Muscle layer of colon (tissue), 2 donors: Measurements from ENCODE around the gene HYLS1.
"Not testable (repeated sequence)": the region's sequence is repeated elsewhere in the genome, so short reads cannot be mapped to it uniquely, and the experiment has no call there.

Source experiments
- H3K27ac ChIP-seq: one replicate; pipeline ENCODE4 v1.7.0; 2013; ENCODE audit warnings: low read depth, mild to moderate bottlenecking, low read length, moderate library complexity
- H3K27me3 ChIP-seq, 2 donors: one replicate each; pipeline ENCODE4 v1.7.0; 2013; ENCODE audit warnings: low read length in 2 of 2, mild to moderate bottlenecking in 2 of 2; ENCODE audit not compliant: insufficient read depth in 2 of 2, control insufficient read depth in 1 of 2
- H3K36me3 ChIP-seq: one replicate; pipeline ENCODE4 v1.7.0; 2013; ENCODE audit warnings: mild to moderate bottlenecking, low read length; ENCODE audit not compliant: insufficient read depth
- H3K4me1 ChIP-seq: one replicate; pipeline ENCODE4 v1.7.0; 2013; ENCODE audit warnings: mild to moderate bottlenecking, low read length; ENCODE audit not compliant: insufficient read depth
- H3K4me3 ChIP-seq, 2 donors: one replicate each; pipeline ENCODE4 v1.7.0; 2013; ENCODE audit warnings: low read length in 2 of 2, low read depth in 1 of 2, mild to moderate bottlenecking in 1 of 2, moderate library complexity in 1 of 2
- H3K9ac ChIP-seq: one replicate; pipeline ENCODE4 v1.7.0; 2013; ENCODE audit warnings: low read length
- H3K9me3 ChIP-seq: one replicate; pipeline ENCODE4 v1.7.0; 2013; ENCODE audit warnings: mild to moderate bottlenecking, low read length
- donor health status: abdominal sarcoma.
- donor health status: Adenocarcinoma of cecum.

The HYLS1 gene

DNA sequence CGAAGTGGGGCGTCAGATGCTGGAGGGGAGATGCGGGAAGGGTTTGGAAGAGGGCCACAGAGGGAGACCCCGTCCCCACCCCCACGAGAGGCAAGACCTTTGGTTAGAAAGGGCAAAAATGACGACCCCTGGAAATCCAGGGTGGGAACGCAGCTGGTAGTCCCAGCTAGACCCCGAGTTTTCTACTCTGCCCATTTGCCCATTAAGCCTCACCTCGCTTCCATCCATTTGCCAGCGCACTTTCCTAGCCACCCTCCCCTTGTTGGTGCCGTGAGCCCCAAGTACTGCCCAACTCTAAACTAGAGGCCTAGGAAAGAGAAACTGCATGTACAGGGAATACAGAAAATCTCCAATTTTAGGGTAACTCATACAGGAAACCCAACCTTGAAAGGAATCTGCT, 17.2 kb downstream of the HYLS1 start:
- Histone ChIP-seq H3K27ac (no peak overlapping the region), H3K4me1 (peaks cover 8% of the 10 kb centered on the region), H3K9ac (no peak overlapping the region), H3K27me3 (peaks cover 9 to 27% of the 10 kb centered on the region in 2 donors), H3K4me3 (no peak overlapping the region), H3K36me3 (peaks cover 8% of the 10 kb centered on the region), H3K9me3 (no peaks in the 10 kb centered on the region)

DNA sequence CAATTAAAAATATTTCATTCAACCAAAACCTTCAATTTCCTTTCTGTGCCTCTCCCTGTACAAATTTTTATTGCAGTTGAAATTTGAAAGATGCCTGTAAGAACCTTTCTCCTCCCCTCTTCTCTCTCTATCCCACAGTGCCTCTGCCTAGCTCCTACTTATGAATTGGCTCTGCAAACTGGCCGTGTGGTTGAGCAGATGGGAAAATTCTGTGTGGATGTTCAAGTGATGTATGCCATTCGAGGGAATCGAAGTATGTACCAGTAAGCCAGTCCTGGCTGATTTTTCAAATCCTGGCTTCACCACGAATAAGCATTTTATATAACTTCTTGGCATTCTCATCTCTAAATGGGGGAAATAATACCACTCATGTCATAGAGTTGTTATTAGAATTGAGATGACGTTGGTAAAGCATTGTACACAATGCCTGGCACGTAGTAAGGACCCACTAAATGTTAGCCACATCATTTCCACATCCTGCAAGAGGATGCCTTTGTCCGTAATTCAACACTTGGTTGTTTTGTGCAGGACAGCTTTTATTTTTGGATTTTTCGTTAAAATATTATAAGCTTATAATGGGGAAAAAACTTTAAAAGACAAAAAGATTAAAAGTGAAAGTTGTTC, 22.9 kb downstream of the HYLS1 start:
- no peaks in the 10 kb centered on the region for H3K4me1 ChIP-seq
- no peaks in the 10 kb centered on the region for H3K9me3 ChIP-seq
- H3K27ac ChIP-seq, result no peak overlapping the region
- H3K4me3 ChIP-seq, result no peak overlapping the region
- H3K27me3 ChIP-seq, result peaks cover under 1 to 8% of the 10 kb centered on the region in 2 donors
- H3K36me3 ChIP-seq, result no peaks in the 10 kb centered on the region
- no peak overlapping the region for H3K9ac ChIP-seq

DNA sequence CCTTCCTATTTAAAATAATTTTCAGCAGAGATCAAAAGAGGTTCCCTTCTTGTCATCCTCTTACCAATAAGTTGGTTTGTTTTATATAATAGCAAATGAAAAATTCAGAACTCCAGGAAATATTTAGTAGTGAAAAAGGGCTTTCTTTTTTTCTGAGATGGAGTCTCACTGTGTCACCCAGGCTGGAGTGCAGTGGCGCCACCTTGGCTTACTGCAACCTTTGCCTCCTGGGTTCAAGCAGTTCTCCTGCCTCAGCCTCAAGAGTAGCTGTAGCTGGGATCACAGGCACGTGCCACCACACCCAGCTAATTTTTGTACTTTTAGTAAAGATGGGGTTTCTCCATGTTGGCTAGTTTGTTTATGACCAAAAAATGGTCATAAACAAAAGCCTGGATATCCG, 27.1 kb downstream of the HYLS1 start:
- H3K27me3 ChIP-seq, H3K4me3 ChIP-seq, H3K9ac ChIP-seq, H3K4me1 ChIP-seq, H3K36me3 ChIP-seq, H3K9me3 ChIP-seq, H3K27ac ChIP-seq: not testable (repeated sequence)

DNA sequence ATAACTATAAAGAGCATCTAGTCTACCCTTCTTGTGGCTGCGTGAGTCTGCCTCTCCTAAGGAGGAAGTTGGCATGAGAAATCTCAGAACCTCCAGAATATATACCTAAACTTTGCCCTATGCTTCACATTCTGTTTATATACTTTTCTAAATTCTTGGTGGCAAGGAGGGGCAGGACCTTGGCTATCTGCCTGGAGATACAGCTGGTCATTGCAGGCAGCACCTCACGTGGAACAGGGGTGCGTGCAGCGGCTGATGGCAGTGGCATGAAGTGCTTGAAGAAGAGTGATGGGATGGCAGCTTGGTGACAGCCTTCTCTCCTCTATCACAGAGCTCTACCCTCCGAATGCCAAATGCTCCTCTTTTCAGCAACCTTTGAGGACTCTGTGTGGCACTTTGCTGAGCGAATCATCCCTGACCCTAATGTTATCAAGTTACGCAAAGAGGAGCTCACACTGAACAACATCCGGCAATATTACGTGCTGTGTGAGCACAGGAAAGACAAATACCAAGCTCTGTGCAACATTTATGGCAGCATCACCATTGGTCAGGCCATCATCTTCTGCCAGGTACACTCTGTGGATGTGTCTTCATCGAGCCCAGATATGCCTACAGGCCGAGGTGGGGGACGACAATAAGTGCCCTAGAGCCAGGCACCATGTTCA, 29.3 kb downstream of the HYLS1 start:
- no peaks in the 10 kb centered on the region for H3K27me3 ChIP-seq
- H3K9ac ChIP-seq, result no peak overlapping the region
- no peaks in the 10 kb centered on the region for H3K4me1 ChIP-seq
- no peak overlapping the region for H3K4me3 ChIP-seq
- H3K36me3 ChIP-seq, result no peaks in the 10 kb centered on the region
- H3K27ac ChIP-seq, result no peak overlapping the region
- no peaks in the 10 kb centered on the region for H3K9me3 ChIP-seq

DNA sequence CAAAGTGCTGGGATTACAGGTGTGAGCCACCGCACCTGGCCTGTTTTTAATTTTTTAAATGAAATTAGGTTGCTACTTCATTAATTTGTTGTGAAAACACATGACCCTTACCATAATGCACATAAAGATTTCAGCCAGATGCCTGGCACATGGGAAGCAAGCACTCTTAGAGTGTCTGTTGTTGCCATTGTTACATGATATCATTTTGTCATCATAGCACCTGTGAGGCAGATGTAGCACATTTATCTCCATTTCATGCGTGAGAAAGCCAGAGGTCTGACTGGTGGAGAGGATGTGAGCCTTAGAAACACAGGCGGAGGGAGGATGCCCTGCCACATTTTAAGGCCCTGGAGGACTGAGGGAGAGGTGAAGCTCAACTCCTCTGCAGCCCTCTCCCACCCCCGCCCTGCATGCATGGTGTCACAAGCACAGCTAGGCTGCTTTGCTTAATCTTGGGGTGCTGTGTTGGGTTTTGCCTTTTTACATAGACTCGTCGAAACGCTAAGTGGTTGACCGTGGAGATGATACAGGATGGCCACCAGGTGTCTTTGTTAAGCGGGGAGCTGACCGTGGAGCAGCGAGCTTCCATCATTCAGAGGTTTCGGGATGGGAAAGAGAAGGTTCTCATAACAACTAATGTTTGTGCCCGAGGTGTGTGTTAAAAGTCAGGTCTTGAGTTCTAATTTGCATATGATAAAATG, 30.8 kb downstream of the HYLS1 start:
- no peak overlapping the region for H3K4me3 ChIP-seq
- H3K27ac ChIP-seq, result no peak overlapping the region
- no peaks in the 10 kb centered on the region for H3K4me1 ChIP-seq
- H3K36me3 ChIP-seq, result no peaks in the 10 kb centered on the region
- no peaks in the 10 kb centered on the region for H3K9me3 ChIP-seq
- no peak overlapping the region for H3K9ac ChIP-seq
- H3K27me3 ChIP-seq, result no peaks in the 10 kb centered on the region

DNA sequence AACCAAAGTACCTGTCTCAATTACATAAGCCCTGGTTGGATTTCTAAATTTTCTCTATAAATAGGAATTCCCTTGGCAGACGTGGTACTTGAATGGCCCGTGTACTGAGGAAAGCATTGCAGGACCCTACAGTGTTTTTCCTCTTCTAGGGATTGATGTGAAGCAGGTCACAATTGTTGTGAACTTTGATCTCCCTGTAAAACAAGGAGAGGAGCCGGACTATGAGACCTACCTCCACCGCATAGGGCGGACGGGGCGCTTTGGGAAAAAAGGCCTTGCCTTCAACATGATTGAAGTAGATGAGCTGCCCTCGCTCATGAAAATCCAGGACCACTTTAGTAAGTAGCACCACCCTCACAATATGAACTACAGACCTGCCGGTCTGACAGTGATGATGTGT, 33.6 kb downstream of the HYLS1 start:
- Histone ChIP-seq H3K9me3 (no peaks in the 10 kb centered on the region), H3K27ac (no peak overlapping the region), H3K4me3 (no peak overlapping the region), H3K4me1 (no peaks in the 10 kb centered on the region), H3K27me3 (no peaks in the 10 kb centered on the region), H3K36me3 (no peaks in the 10 kb centered on the region), H3K9ac (no peak overlapping the region)

DNA sequence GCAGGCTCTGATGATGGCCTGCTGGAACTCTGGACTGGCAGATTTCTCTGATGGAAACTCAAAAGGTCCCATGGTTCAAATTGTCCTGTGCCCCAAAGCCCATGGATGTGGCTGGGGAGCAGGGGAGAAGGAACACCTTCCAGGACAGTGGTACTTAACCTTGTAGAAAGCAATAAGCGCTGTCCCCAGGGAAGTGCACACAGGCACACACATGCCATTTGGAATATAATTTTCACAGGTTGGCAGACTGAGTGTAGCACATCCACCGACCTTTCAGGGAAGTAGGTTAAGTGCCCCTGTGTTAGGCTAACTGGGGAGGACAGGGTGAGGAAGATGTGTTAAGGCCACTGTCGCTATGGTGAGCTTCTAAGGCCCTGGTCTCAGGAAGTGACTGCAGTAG, 34.7 kb downstream of the HYLS1 start:
- H3K27ac ChIP-seq, result no peak overlapping the region
- H3K4me1 ChIP-seq, result no peaks in the 10 kb centered on the region
- no peaks in the 10 kb centered on the region for H3K9me3 ChIP-seq
- H3K36me3 ChIP-seq, result no peaks in the 10 kb centered on the region
- no peak overlapping the region for H3K9ac ChIP-seq
- H3K27me3 ChIP-seq, result no peaks in the 10 kb centered on the region
- no peak overlapping the region for H3K4me3 ChIP-seq

DNA sequence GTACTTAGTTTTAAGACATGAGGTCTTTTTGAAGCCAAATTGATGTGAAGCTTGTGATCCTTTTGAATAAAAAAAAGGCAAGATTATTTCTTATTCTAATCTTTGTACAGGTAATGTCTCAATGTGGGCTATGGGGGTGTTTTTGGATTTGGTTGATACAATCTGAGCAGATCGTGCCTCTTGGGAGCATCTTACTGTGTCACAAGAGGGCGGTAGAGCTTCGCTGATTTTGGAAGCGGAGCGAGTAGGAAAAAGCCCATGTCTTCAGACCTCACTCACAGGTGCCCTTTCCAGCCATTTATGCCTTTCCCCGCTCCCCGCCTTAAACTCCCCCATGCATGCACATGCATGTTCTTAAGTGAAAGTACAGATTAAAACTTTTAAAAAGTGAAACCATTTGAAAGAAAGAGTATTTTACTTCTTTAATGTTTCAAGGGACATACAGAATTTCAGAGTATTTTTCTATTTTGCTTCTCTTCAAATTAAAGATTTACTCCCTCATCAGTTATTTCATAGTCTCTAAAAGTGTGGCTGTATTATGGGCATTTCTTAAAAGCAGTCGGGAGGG, 35.6 kb downstream of the HYLS1 start:
- Histone ChIP-seq H3K9ac (no peak overlapping the region), H3K36me3 (no peaks in the 10 kb centered on the region), H3K9me3 (no peaks in the 10 kb centered on the region), H3K27me3 (no peaks in the 10 kb centered on the region), H3K4me3 (no peak overlapping the region), H3K27ac (no peak overlapping the region), H3K4me1 (no peaks in the 10 kb centered on the region)

DNA sequence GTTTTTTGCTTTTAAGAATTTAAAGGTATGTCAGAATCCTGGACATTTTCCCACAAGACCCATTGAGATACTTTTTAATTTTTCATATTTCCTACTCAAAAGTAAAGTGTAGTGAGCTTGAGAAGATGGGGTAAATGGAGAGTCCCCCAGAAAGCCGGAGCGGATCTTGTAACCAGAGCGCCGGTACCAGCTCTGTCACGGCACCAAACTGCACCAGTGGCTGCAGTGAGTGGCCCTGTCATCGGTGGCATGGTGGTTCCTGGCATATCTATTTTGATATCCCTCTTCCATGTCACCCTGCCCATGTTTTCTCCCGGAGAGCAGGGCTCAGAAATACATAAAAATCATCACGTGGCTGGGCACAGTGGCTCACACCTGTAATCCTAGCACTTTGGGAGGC, 36.2 kb downstream of the HYLS1 start:
- H3K4me1 ChIP-seq, result no peaks in the 10 kb centered on the region

DNA sequence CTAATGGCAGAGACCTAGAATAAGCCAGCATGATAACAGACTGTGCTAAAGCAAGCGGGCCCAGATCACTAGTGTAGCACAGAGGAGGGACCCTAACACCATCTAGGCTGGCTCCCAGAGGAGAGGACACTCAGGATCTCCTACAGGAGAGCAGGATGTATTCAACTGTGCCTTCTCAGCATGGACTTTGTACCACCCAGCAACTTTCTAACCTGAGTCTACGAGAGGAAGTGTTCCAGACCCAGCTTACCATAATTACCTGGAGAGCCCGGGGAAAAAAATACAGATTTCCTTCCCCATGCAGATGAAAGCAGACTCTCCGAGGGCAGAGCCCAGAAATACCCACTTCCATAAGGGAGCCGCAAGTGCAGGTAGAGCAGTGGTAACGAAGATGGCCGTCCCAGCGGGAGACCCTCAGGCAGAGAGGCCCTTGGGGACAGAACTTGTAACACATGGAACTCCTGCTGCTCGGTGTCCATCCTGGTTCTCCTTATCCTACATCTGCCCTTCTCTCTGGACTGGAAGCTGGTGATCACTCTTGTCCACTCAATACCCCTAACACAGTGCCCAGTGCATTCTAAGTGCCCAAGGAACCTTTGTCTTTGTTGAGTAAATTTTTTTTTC, 37.0 kb downstream of the HYLS1 start:
- Histone ChIP-seq H3K9ac (no peak overlapping the region), H3K27ac (no peak overlapping the region), H3K9me3 (no peaks in the 10 kb centered on the region), H3K27me3 (no peaks in the 10 kb centered on the region), H3K4me1 (no peaks in the 10 kb centered on the region), H3K4me3 (no peak overlapping the region), H3K36me3 (no peaks in the 10 kb centered on the region)

More for the DNA sequence above, 36.2 kb downstream of the HYLS1 start:
- Histone ChIP-seq H3K4me3 (no peak overlapping the region), H3K9ac (no peak overlapping the region), H3K36me3 (no peaks in the 10 kb centered on the region), H3K27ac (no peak overlapping the region), H3K9me3 (no peaks in the 10 kb centered on the region), H3K27me3 (no peaks in the 10 kb centered on the region)

DNA sequence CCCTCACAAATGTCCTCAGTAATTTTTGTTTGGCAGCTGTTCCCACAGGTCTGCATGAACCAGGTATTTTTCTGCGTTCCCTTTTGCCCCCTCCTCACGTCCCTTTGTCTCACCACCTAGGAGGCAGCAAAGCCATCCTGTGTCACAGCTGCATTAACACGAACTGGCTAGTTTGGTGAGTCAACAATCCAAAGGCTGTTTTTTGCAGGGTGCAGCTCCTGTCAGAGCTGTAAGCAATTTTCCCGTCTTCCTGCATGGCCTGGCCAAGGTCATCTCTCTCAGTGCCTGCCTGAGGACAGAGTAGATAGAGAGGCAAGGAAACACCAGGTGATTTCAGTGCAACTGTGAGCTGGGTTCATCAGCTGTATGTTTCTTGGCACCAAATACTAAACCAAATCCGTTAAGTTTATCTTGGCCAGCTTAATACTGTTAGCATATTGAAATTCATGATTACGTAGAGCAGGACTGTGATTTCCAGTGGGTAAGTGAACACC, 37.8 kb downstream of the HYLS1 start:
- H3K27me3 ChIP-seq, result no peaks in the 10 kb centered on the region
- H3K4me1 ChIP-seq, result no peaks in the 10 kb centered on the region
- no peaks in the 10 kb centered on the region for H3K36me3 ChIP-seq
- H3K27ac ChIP-seq, result no peak overlapping the region
- no peak overlapping the region for H3K9ac ChIP-seq
- H3K9me3 ChIP-seq, result no peaks in the 10 kb centered on the region
- H3K4me3 ChIP-seq, result no peak overlapping the region
